ENCODE data around the gene OSBPL2. TPM values are rescaled to one million over a fixed set of nuclear protein-coding genes. Genes with fewer than 3 reads are reported as not detected.

OSBPL2 gene
- total RNA-seq, 1 experiment from 2014 or later = 14.9 TPM

- peaks cover 8% of the 10 kb centered on the region for H3K4me1 ChIP-seq (replicated peaks)
- peak overlapping the region; percentile 56 for H3K4me3 ChIP-seq
- H3K36me3 ChIP-seq = peaks cover 7% of the 10 kb centered on the region; the same call in 1 of the 2 replicates
- H3K9me3 ChIP-seq (replicated peaks) = no peaks in the 10 kb centered on the region
- H3K27me3 ChIP-seq (replicated peaks) = no peaks in the 10 kb centered on the region
- no peak for DNase-seq (ENCODE audit: low read depth in 1 of 2, low spot score in 2 of 2)
- no peak overlapping the region for H3K27ac ChIP-seq
Observed at GRCh38 chr20:62238569-62239277, 402 bp downstream of the OSBPL2 start.

- Histone ChIP-seq H3K9me3 (replicated peaks) (no peaks in the 10 kb centered on the region), H3K27ac (no peak overlapping the region), H3K4me1 (replicated peaks) (peaks cover 8% of the 10 kb centered on the region), H3K36me3 (peaks cover 7% of the 10 kb centered on the region; the same call in 1 of the 2 replicates), H3K4me3 (peak overlapping the region; percentile 56), H3K27me3 (replicated peaks) (no peaks in the 10 kb centered on the region)
- DNase-seq (ENCODE audit: low read depth in 1 of 2, low spot score in 2 of 2) = no peak
Observed at GRCh38 chr20:62239278-62239879, 1.1 kb downstream of the OSBPL2 start.

GRCh38 chr20:62240020-62240685 is 1.8 kb downstream of the OSBPL2 start:
- Histone ChIP-seq H3K27ac (no peak overlapping the region), H3K27me3 (replicated peaks) (no peaks in the 10 kb centered on the region), H3K4me3 (no peak overlapping the region), H3K4me1 (replicated peaks) (peaks cover 8% of the 10 kb centered on the region), H3K36me3 (peaks cover 7% of the 10 kb centered on the region; the same call in 1 of the 2 replicates), H3K9me3 (replicated peaks) (no peaks in the 10 kb centered on the region)
- DNase-seq (ENCODE audit: low read depth in 1 of 2, low spot score in 2 of 2) = no peak

DNA sequence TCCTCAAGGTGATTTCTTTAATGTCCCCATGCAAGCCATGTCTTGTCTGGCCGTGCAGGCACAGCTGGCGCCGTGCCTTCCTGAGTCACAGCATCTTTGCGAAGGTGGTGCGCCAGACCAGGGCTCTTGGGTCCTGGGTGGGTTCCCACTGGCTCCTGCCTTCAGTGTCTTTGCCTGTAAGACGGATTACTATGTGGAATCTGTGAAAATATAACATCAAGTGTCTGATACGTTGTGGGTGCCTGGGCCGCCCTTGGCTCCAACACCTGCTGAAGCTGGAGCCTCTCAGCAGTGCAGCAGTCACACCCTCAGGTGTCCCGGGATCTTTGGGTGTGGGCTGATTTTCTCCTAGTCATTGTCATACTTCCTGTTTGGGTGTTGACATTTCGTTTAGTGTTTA is 3.2 kb downstream of the OSBPL2 start:
- Histone ChIP-seq H3K9me3 (replicated peaks) (no peaks in the 10 kb centered on the region), H3K4me1 (replicated peaks) (peaks cover 8% of the 10 kb centered on the region), H3K36me3 (peaks cover 7% of the 10 kb centered on the region; the same call in 1 of the 2 replicates), H3K27ac (no peak overlapping the region), H3K27me3 (replicated peaks) (no peaks in the 10 kb centered on the region), H3K4me3 (no peak overlapping the region)
- DNase-seq (ENCODE audit: low read depth in 1 of 2, low spot score in 2 of 2) = no peak

DNA sequence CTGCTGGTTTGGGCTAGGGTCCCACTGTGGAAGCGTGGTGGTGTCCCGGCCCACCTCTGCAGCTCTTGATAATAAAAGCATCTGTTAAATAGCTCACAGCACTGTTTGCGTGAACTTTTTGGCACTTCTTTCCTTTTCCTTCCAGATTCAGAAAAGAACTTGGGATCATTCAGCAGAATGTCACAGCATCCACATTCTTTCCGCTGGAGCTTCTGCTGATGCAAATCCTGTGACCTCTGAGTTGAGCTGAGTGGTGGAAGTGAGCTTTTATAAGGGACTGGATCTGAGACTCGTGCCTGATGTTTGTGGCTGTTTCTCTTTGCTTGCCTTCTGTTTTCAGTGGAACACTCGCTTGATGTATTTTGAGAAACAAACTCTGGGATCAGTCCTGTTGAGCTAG is 3.9 kb downstream of the OSBPL2 start:
- H3K27ac ChIP-seq = no peak overlapping the region
- H3K4me3 ChIP-seq = no peak overlapping the region
- peaks cover 7% of the 10 kb centered on the region; the same call in 1 of the 2 replicates for H3K36me3 ChIP-seq
- H3K27me3 ChIP-seq (replicated peaks) = no peaks in the 10 kb centered on the region
- H3K9me3 ChIP-seq (replicated peaks) = no peaks in the 10 kb centered on the region
- DNase-seq (ENCODE audit: low read depth in 1 of 2, low spot score in 2 of 2) = no peak
- H3K4me1 ChIP-seq (replicated peaks) = peaks cover 8% of the 10 kb centered on the region

DNA sequence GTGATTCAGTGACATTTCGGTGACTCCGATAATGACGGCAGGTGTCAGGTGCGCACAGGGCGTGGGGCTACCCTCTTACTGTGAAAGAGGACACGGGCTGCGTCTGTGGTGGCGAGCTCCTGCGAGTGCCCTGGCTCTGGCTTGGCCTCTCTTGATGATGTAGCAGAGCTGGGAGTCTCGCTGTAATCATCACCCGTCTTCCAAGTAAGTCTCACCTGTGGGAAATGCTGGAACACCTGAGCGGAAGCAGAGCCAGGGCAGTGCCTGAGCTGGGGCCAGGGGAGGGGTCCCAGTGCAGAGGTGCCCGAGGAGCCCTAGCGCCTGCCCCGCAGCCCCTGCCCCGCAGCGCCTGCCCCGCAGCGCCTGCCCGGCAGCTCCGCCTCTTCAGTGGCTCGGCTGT is 4.8 kb downstream of the OSBPL2 start:
- Histone ChIP-seq H3K4me3 (no peak overlapping the region), H3K9me3 (replicated peaks) (no peaks in the 10 kb centered on the region), H3K27ac (no peak overlapping the region), H3K27me3 (replicated peaks) (no peaks in the 10 kb centered on the region), H3K36me3 (peaks cover 7% of the 10 kb centered on the region; the same call in 1 of the 2 replicates), H3K4me1 (replicated peaks) (peaks cover 4% of the 10 kb centered on the region; the same call in 1 of the 2 replicates)
- no peak for DNase-seq (ENCODE audit: low read depth in 1 of 2, low spot score in 2 of 2)

DNA sequence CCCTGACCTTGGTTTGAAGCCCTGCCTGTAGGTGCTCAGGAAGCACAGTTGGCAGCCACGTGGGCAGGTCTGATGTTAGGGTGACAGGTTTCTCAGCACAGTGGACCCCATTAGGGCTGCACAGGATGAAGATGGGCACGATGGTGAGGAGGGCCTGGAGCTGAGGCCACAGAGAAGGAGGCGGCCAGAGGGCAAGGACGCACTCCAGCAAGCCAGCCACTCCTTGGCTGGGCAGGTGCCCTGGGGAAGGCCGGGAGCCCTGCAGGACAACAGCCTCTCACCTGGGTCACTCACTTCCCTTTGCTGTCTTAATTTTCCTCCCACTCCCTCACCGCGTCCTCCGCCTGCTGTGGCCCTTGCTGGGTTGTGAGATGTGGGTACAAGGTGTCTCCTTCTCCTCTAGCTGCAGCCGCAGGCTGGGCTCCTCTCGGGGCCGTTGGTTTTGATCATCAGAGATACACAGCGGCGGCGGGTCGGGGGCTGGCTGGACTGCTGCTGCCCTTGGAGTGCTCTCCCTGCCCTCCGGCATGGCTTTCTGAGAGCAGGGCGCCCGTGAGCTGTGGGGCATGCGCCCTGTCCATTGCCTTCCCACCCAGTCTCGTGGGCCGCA is 5.7 kb downstream of the OSBPL2 start:
- H3K27ac ChIP-seq = no peak overlapping the region
- no peaks in the 10 kb centered on the region for H3K9me3 ChIP-seq (replicated peaks)
- DNase-seq (ENCODE audit: low read depth in 1 of 2, low spot score in 2 of 2) = no peak
- H3K36me3 ChIP-seq = peaks cover 7% of the 10 kb centered on the region; the same call in 1 of the 2 replicates
- no peak overlapping the region for H3K4me3 ChIP-seq
- H3K4me1 ChIP-seq (replicated peaks) = peaks cover 4% of the 10 kb centered on the region; the same call in 1 of the 2 replicates
- no peaks in the 10 kb centered on the region for H3K27me3 ChIP-seq (replicated peaks)

GRCh38 chr20:62244644-62245108 is 6.4 kb downstream of the OSBPL2 start:
- H3K4me1 ChIP-seq (replicated peaks) = no peaks in the 10 kb centered on the region
- no peak overlapping the region for H3K27ac ChIP-seq
- no peak for DNase-seq (ENCODE audit: low read depth in 1 of 2, low spot score in 2 of 2)
- no peak overlapping the region for H3K4me3 ChIP-seq
- H3K36me3 ChIP-seq = peaks cover 7% of the 10 kb centered on the region; the same call in 1 of the 2 replicates
- no peaks in the 10 kb centered on the region for H3K27me3 ChIP-seq (replicated peaks)
- no peaks in the 10 kb centered on the region for H3K9me3 ChIP-seq (replicated peaks)

DNA sequence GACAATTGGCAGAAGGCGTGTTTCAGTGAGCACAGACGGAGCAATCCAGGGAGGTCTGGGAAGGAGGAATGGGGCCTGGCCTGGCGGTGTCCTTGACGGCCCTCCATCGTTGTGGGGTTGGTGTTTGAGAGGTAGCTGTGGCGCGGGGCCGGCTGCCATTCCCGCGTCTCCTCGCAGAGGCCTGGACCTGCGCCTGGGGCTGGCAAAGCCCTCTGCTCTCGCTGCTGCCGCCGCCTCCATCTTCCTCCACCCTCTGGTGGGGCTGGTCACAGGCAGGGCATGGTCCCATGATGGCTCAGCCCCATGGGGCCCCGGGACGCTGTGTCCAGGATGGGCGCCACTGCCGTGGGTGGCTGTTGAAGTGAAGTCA is 7.6 kb downstream of the OSBPL2 start:
- no peak overlapping the region for H3K4me3 ChIP-seq
- DNase-seq (ENCODE audit: low read depth in 1 of 2, low spot score in 2 of 2) = no peak
- no peaks in the 10 kb centered on the region for H3K27me3 ChIP-seq (replicated peaks)
- peaks cover 4% of the 10 kb centered on the region; the same call in 1 of the 2 replicates for H3K36me3 ChIP-seq
- no peak overlapping the region for H3K27ac ChIP-seq
- H3K4me1 ChIP-seq (replicated peaks) = no peaks in the 10 kb centered on the region
- no peaks in the 10 kb centered on the region for H3K9me3 ChIP-seq (replicated peaks)

DNA sequence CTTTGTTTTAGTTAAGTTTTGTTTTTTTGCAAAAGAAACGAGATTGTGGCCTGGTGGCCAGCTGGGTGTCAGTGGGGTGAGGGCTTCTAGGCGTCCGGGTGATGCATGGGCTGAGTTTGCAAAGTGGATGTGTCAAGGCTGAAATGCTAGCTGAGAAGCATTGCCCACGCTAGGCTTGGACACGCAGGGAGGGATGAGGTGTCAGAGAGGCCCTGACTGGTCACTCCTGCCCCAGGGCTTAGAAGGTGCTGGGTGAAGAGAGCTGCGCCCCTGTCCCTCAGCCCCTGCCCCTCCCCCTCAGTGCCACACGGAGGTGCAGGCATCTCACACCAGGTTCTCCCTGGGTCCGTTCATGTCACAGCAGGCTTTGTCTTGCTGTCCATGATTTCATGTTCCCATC is 8.1 kb downstream of the OSBPL2 start:
- no peak for DNase-seq (ENCODE audit: low read depth in 1 of 2, low spot score in 2 of 2)
- Histone ChIP-seq H3K4me1 (replicated peaks) (no peaks in the 10 kb centered on the region), H3K36me3 (peaks cover 4% of the 10 kb centered on the region; the same call in 1 of the 2 replicates), H3K27me3 (replicated peaks) (no peaks in the 10 kb centered on the region), H3K4me3 (no peak overlapping the region), H3K27ac (no peak overlapping the region), H3K9me3 (replicated peaks) (no peaks in the 10 kb centered on the region)

GRCh38 chr20:62246872-62247652 is 8.7 kb downstream of the OSBPL2 start:
- H3K27me3 ChIP-seq (replicated peaks) = no peaks in the 10 kb centered on the region
- H3K4me3 ChIP-seq = no peak overlapping the region
- H3K36me3 ChIP-seq = peaks cover 4% of the 10 kb centered on the region; the same call in 1 of the 2 replicates
- H3K27ac ChIP-seq = no peak overlapping the region
- H3K9me3 ChIP-seq (replicated peaks) = no peaks in the 10 kb centered on the region
- no peak for DNase-seq (ENCODE audit: low read depth in 1 of 2, low spot score in 2 of 2)
- no peaks in the 10 kb centered on the region for H3K4me1 ChIP-seq (replicated peaks)

GRCh38 chr20:62248890-62249560 is 10.7 kb downstream of the OSBPL2 start:
- no peaks in the 10 kb centered on the region for H3K4me1 ChIP-seq (replicated peaks)
- DNase-seq (ENCODE audit: low read depth in 1 of 2, low spot score in 2 of 2) = no peak
- no peaks in the 10 kb centered on the region for H3K9me3 ChIP-seq (replicated peaks)
- H3K4me3 ChIP-seq = no peak overlapping the region
- H3K27ac ChIP-seq = no peak overlapping the region
- no peaks in the 10 kb centered on the region for H3K36me3 ChIP-seq
- H3K27me3 ChIP-seq (replicated peaks) = no peaks in the 10 kb centered on the region

Data from SJSA1 (cell line).